HCT116 (cell line): ENCODE results near the gene GLTP. TPM values are rescaled to one million over a fixed set of nuclear protein-coding genes. Genes with fewer than 3 reads are reported as not detected.

ENCODE experiments used
- ATAC-seq: fragments of 200-7000 bp; cut with Tn5 transposase; 2 replicates; pipeline ENCODE4 v1.9.1; 2020; ENCODE audit warnings: mild to moderate bottlenecking, moderate library complexity
- BruUV-seq: library from RNA; stranded (reverse); fragments of 400-500 nt; replicated peaks from 2 replicates; lab custom pipeline; 2021; lab: Mats Ljungman, UMichigan
- CTCF ChIA-PET: fragments of 300-600 bp; sonication (Branson Sonifier 250); formaldehyde crosslinking; loops from one replicate; lab custom pipeline; 2021; ENCODE audit warnings: antibody characterized with exemption; lab: Charles Lee
- POLR2A ChIA-PET: fragments of 300-600, 350-600 bp; sonication (Branson Sonifier 250); formaldehyde crosslinking; loops from one replicate; lab custom pipeline; 2021; ENCODE audit warnings: antibody characterized with exemption; lab: Charles Lee
- RAD21 ChIA-PET, 2 experiments: fragments of 300-600 bp; sonication (Branson Sonifier 250); formaldehyde crosslinking; loops; one replicate each; lab custom pipeline; 2023; ENCODE audit warnings: low total read pairs in 2 of 2; ENCODE audit not compliant: uncharacterized antibody in 2 of 2, unreplicated experiment in 2 of 2, low non-redundant PET in 1 of 2; lab: Charles Lee
- DNase-seq: peaks from one replicate; pipeline ENCODE4 v3.0.0-alpha.2; 2010; ENCODE audit warnings: low read depth, low spot score
- H2AFZ ChIP-seq: fragments of 200-600 bp; shearing (Covaris generic), sonication (generic); 2 replicates; pipeline ENCODE4 v1.6.1; 2017; ENCODE audit warnings: low read depth, mixed run types, mixed read lengths, antibody characterized with exemption, low read length; ENCODE audit not compliant: poor library complexity, severe bottlenecking
- H3K27ac ChIP-seq: 2 replicates; pipeline ENCODE4 v1.5.1; 2012; ENCODE audit warnings: low read depth, low read length
- H3K27me3 ChIP-seq: fragments of 200-600 bp; sonication (generic); 2 replicates; pipeline ENCODE4 v1.6.1; 2016; ENCODE audit warnings: mixed run types, low read length, mixed read lengths; ENCODE audit not compliant: insufficient read depth
- H3K36me3 ChIP-seq, 2 experiments: fragments of 200-500 bp in 1 of 2; fragments of 200-600 bp in 1 of 2; sonication (Bioruptor generic) in 1 of 2; sonication (generic) in 1 of 2; 2 replicates each; pipeline versions ENCODE4 v1.5.1 to v1.6.1; 2014 to 2016; ENCODE audit warnings: low read length in 2 of 2, inconsistent platforms in 1 of 2, mixed read lengths in 1 of 2, mixed run types in 1 of 2; ENCODE audit not compliant: insufficient read depth in 2 of 2, control insufficient read depth in 1 of 2
- H3K4me1 ChIP-seq, 2 experiments: fragments of 200-600 bp in 1 of 2; sonication (generic) in 1 of 2; 2 replicates each; pipeline versions ENCODE4 v1.5.1 to v1.6.1; 2012 to 2017; ENCODE audit warnings: low read length in 2 of 2, inconsistent platforms in 1 of 2, mild to moderate bottlenecking in 1 of 2, mixed read lengths in 1 of 2, mixed run types in 1 of 2, moderate library complexity in 1 of 2; ENCODE audit not compliant: insufficient read depth in 2 of 2, control insufficient read depth in 1 of 2
- H3K4me2 ChIP-seq: fragments of 200-600 bp; sonication (generic); 2 replicates; pipeline ENCODE4 v1.6.1; 2017; ENCODE audit warnings: mixed run types, low read length, mixed read lengths
- H3K4me3 ChIP-seq, 2 experiments: fragments of 200-600 bp in 1 of 2; sonication (generic) in 1 of 2; replicated peaks in 1 of 2; 2 replicates each; pipeline ENCODE4 v1.5.1; 2011 to 2016; ENCODE audit warnings: low read length in 2 of 2, control low read depth in 1 of 2, low read depth in 1 of 2, mild to moderate bottlenecking in 1 of 2, mixed read lengths in 1 of 2, mixed run types in 1 of 2
- H3K79me2 ChIP-seq: fragments of 200-600 bp; sonication (generic); 2 replicates; pipeline ENCODE4 v1.6.1; 2017; ENCODE audit warnings: mild to moderate bottlenecking, mixed run types, low read length, moderate library complexity, mixed read lengths; ENCODE audit not compliant: insufficient read depth
- H3K9ac ChIP-seq: fragments of 200-600 bp; sonication (generic); 2 replicates; pipeline ENCODE4 v1.6.1; 2016; ENCODE audit warnings: low read length, mixed read lengths
- H3K9me2 ChIP-seq: fragments of 200-600 bp; sonication (generic), shearing (Covaris generic); 2 replicates; pipeline ENCODE4 v1.6.1; 2017; ENCODE audit warnings: mixed run types, mild to moderate bottlenecking, moderate library complexity; ENCODE audit not compliant: insufficient read depth
- H3K9me3 ChIP-seq, 2 experiments: fragments of 200-500 bp in 1 of 2; fragments of 200-600 bp in 1 of 2; sonication (Bioruptor generic) in 1 of 2; sonication (generic) in 1 of 2; 2 replicates each; pipeline ENCODE4 v1.6.1; 2014 to 2017; ENCODE audit warnings: low read length in 2 of 2, mixed read lengths in 2 of 2, inconsistent platforms in 1 of 2, low read depth in 1 of 2, mild to moderate bottlenecking in 1 of 2, mixed run types in 1 of 2, moderate library complexity in 1 of 2; ENCODE audit not compliant: control insufficient read depth in 1 of 2, insufficient read depth in 1 of 2
- H4K20me1 ChIP-seq: fragments of 200-600 bp; sonication (generic), shearing (Covaris generic); 2 replicates; pipeline ENCODE4 v1.6.1; 2017; ENCODE audit warnings: mixed run types, mild to moderate bottlenecking, moderate library complexity; ENCODE audit not compliant: insufficient read depth
- CEBPB ChIP-seq: IDR thresholded peaks from 2 replicates; pipeline ENCODE4 v1.6.1; 2012; ENCODE audit warnings: low read depth
- ELF1 ChIP-seq: IDR thresholded peaks from 2 replicates; pipeline ENCODE4 v1.6.1; 2012; ENCODE audit warnings: low read depth, borderline replicate concordance
- EZH2 ChIP-seq: fragments of 200-600 bp; sonication (generic); IDR thresholded peaks from 2 replicates; pipeline ENCODE4 v1.6.1; 2017; ENCODE audit warnings: antibody characterized with exemption, mixed run types
- JUND ChIP-seq: IDR thresholded peaks from 2 replicates; pipeline ENCODE4 v1.6.1; 2012
- SIN3A ChIP-seq: IDR thresholded peaks from 2 replicates; pipeline ENCODE4 v1.6.1; 2012; ENCODE audit warnings: low read depth
- SP1 ChIP-seq: IDR thresholded peaks from 2 replicates; pipeline ENCODE4 v1.6.1; 2012; ENCODE audit warnings: low read depth
- SRF ChIP-seq: IDR thresholded peaks from 2 replicates; pipeline ENCODE4 v1.6.1; 2012; ENCODE audit warnings: low read depth
- TCF7L2 ChIP-seq: IDR thresholded peaks from 2 replicates; pipeline ENCODE4 v1.7.0; 2011; ENCODE audit warnings: borderline replicate concordance, inconsistent platforms; ENCODE audit not compliant: insufficient read depth, insufficient read length; ENCODE audit errors: extremely low read depth
- YY1 ChIP-seq: IDR thresholded peaks from 2 replicates; pipeline ENCODE4 v1.6.1; 2011; ENCODE audit warnings: low read length, low read depth, moderate library complexity, mild to moderate bottlenecking; ENCODE audit not compliant: insufficient replicate concordance; ENCODE audit errors: extremely low read depth
- ZFX ChIP-seq: fragments of 450-650 bp; IDR thresholded peaks from 2 replicates; pipeline ENCODE4 v1.6.1; 2017
- intact Hi-C: fragments of 100-400 bp; cut with micrococcal nuclease; formaldehyde crosslinking; loops from 2 replicates; pipeline ENCODE4 v1.10.0; 2022
- total RNA-seq: library from RNA; stranded (reverse); gene quantifications from one replicate; pipeline ENCODE4 v1.2.1, GENCODE V29; 2021; ENCODE audit not compliant: unreplicated experiment
- TF ChIP-seq, protein P1 (sequence below): IDR thresholded peaks from 2 replicates; pipeline ENCODE4 v1.6.1; 2012; ENCODE audit warnings: low read depth
- TF ChIP-seq, protein P2 (sequence below): IDR thresholded peaks from 2 replicates; pipeline ENCODE4 v1.6.1; 2012
- TF ChIP-seq, protein P3 (sequence below), 3 experiments: fragments of 200-600 bp in 1 of 3; sonication (generic) in 1 of 3; IDR thresholded peaks in 2 of 3; conservative IDR thresholded peaks in 1 of 3; 2 replicates each; pipeline ENCODE4 v1.5.1; 2012 to 2017; ENCODE audit warnings: low read depth in 2 of 3, low read length in 2 of 3, antibody characterized with exemption in 1 of 3, borderline replicate concordance in 1 of 3, control low read depth in 1 of 3, mild to moderate bottlenecking in 1 of 3, mixed read lengths in 1 of 3, mixed run types in 1 of 3, moderate library complexity in 1 of 3; ENCODE audit not compliant: insufficient read depth in 1 of 3
- TF ChIP-seq, protein P4 (sequence below): IDR thresholded peaks from 2 replicates; pipeline ENCODE4 v1.6.1; 2012

GLTP gene
- total RNA-seq, 1 experiment from 2014 or later: 26.6 TPM

DNA sequence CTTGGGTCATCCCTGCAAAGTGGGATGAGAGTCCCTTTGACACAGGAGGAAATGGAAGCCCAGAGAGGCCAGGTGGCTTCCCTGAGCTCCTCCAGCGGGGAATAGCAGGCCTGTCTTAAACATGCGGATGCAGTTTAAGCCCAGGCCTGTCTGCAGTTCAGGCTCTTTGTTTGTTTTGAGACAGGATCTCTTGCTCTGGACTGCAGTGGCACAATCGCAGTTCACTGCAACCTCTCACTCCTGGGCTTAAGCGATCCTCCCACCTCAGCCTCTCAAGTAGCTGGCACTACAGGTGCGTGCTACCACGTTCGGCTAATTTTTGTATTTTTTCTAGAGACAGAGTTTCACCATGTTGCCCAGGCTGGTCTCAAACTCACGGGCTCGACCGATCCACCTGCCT lies 50.7 kb downstream of the GLTP start:
- no peak overlapping the region for H3K9ac ChIP-seq
- H3K79me2 ChIP-seq: no peaks in the 10 kb centered on the region
- no peaks in the 10 kb centered on the region for H3K27me3 ChIP-seq
- no peaks in the 10 kb centered on the region for H4K20me1 ChIP-seq
- H2AFZ ChIP-seq: no peak overlapping the region
- DNase-seq: no peak
- no peak overlapping the region for H3K27ac ChIP-seq
- no peaks in the 10 kb centered on the region for H3K4me1 ChIP-seq
- ChIA-PET RAD21 (no interaction called here), POLR2A (no interaction called here), CTCF (interaction anchor here (2.0 kb wide), 1 partner anchor 16 kb away, joined by 10 read pairs; no protein-coding TSS in a partner anchor)
- intact Hi-C loops: no loop called here
- H3K9me3 ChIP-seq: no peaks in the 10 kb centered on the region
- TF ChIP-seq SIN3A: no peak
- no peaks in the 10 kb centered on the region for H3K9me2 ChIP-seq
- no peak for ATAC-seq
- H3K4me2 ChIP-seq: no peak overlapping the region
- no peak overlapping the region for H3K4me3 ChIP-seq
- BruUV-seq: no TSS peak
- H3K36me3 ChIP-seq: no peaks in the 10 kb centered on the region

DNA sequence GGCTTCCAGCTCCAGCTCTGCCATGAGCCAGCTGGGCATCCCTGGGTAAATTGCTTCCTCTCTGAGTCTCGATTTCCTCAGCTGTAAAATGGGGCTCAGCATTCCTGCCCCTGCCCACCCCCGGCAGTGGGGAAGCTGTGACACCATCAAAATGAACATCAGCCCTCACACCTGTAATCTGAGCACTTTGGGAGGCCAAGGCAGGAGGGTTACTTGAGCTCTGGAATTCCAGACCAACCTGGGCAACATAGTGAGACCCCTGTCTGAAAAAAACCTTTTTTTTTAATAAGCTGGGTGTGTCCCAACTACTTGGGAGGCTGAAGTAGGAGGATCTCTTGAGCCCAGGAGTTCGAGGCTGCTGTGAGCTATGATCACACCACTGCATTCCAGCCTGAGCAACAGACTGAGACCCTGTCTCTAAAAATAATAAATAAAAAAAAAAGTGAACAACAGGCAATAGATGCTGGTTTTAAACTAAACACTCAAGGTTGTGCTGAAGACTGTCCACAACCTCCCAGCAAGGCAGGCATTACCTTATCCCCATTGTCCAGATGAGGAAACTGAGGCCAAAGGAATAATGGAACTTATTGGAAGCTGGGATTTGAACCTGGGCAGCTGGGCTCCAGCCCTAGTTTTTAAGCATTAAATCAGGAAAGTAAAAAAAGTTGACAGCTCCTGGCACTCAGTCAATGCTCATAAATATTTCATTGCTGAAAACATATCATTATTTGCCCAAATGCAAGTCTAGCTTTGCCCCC lies 51.4 kb downstream of the GLTP start:
- DNase-seq (no peak), ATAC-seq (no peak)
- Histone ChIP-seq H3K36me3 (no peaks in the 10 kb centered on the region), H2AFZ (no peak overlapping the region), H3K27ac (no peak overlapping the region), H4K20me1 (no peaks in the 10 kb centered on the region), H3K9ac (no peak overlapping the region), H3K9me2 (no peaks in the 10 kb centered on the region), H3K4me1 (no peaks in the 10 kb centered on the region), H3K9me3 (no peaks in the 10 kb centered on the region), H3K4me2 (no peak overlapping the region), H3K79me2 (no peaks in the 10 kb centered on the region), H3K4me3 (no peak overlapping the region), H3K27me3 (no peaks in the 10 kb centered on the region)
- ChIA-PET CTCF (interaction anchor here (1.0 to 2.0 kb wide), 2 partner anchors 13 to 16 kb away, joined by 3 to 10 read pairs; no protein-coding TSS in a partner anchor), POLR2A (no interaction called here), RAD21 (no interaction called here)
- no TSS peak for BruUV-seq
- intact Hi-C loops: no loop called here
- TF ChIP-seq EZH2: no peak
- TF ChIP-seq ELF1: no peak
- TF ChIP-seq, protein P1, sequence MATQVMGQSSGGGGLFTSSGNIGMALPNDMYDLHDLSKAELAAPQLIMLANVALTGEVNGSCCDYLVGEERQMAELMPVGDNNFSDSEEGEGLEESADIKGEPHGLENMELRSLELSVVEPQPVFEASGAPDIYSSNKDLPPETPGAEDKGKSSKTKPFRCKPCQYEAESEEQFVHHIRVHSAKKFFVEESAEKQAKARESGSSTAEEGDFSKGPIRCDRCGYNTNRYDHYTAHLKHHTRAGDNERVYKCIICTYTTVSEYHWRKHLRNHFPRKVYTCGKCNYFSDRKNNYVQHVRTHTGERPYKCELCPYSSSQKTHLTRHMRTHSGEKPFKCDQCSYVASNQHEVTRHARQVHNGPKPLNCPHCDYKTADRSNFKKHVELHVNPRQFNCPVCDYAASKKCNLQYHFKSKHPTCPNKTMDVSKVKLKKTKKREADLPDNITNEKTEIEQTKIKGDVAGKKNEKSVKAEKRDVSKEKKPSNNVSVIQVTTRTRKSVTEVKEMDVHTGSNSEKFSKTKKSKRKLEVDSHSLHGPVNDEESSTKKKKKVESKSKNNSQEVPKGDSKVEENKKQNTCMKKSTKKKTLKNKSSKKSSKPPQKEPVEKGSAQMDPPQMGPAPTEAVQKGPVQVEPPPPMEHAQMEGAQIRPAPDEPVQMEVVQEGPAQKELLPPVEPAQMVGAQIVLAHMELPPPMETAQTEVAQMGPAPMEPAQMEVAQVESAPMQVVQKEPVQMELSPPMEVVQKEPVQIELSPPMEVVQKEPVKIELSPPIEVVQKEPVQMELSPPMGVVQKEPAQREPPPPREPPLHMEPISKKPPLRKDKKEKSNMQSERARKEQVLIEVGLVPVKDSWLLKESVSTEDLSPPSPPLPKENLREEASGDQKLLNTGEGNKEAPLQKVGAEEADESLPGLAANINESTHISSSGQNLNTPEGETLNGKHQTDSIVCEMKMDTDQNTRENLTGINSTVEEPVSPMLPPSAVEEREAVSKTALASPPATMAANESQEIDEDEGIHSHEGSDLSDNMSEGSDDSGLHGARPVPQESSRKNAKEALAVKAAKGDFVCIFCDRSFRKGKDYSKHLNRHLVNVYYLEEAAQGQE: no peak
- no peak for TF ChIP-seq SRF
- TF ChIP-seq, protein P2, sequence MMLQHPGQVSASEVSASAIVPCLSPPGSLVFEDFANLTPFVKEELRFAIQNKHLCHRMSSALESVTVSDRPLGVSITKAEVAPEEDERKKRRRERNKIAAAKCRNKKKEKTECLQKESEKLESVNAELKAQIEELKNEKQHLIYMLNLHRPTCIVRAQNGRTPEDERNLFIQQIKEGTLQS: no peak
- TF ChIP-seq, protein P3, sequence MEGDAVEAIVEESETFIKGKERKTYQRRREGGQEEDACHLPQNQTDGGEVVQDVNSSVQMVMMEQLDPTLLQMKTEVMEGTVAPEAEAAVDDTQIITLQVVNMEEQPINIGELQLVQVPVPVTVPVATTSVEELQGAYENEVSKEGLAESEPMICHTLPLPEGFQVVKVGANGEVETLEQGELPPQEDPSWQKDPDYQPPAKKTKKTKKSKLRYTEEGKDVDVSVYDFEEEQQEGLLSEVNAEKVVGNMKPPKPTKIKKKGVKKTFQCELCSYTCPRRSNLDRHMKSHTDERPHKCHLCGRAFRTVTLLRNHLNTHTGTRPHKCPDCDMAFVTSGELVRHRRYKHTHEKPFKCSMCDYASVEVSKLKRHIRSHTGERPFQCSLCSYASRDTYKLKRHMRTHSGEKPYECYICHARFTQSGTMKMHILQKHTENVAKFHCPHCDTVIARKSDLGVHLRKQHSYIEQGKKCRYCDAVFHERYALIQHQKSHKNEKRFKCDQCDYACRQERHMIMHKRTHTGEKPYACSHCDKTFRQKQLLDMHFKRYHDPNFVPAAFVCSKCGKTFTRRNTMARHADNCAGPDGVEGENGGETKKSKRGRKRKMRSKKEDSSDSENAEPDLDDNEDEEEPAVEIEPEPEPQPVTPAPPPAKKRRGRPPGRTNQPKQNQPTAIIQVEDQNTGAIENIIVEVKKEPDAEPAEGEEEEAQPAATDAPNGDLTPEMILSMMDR (IDR thresholded peaks at IDR 0.05 in 2 of 3, conservative IDR thresholded peaks at IDR 0.05 in 1 of 3; ENCODE audit: borderline replicate concordance in 1 of 3, insufficient read depth in 1 of 3, low read depth in 2 of 3, low read length in 2 of 3): no peak
- TF ChIP-seq, protein P4, sequence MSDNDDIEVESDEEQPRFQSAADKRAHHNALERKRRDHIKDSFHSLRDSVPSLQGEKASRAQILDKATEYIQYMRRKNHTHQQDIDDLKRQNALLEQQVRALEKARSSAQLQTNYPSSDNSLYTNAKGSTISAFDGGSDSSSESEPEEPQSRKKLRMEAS: no peak
- no peak for TF ChIP-seq ZFX
- no peak for TF ChIP-seq YY1
- no peak for TF ChIP-seq SP1
- no peak for TF ChIP-seq CEBPB
- no peak for TF ChIP-seq TCF7L2
- no peak for TF ChIP-seq SIN3A
- no peak for TF ChIP-seq JUND
